Activated CD4-positive, alpha-beta T cell treated with anti-CD3 and anti-CD28 coated beads for 36 hours (primary cell): ENCODE results near the gene MAG. TPM values are rescaled to one million over a fixed set of nuclear protein-coding genes. Genes with fewer than 3 reads are reported as not detected.

Source experiments
- ATAC-seq: fragments of 200-7000 bp; cut with Tn5 transposase; one replicate; pipeline ENCODE4 v1.10.0; 2021; ENCODE audit warnings: mild to moderate bottlenecking, moderate library complexity
- CTCF ChIA-PET: fragments of 350-600 bp; sonication (Branson Sonifier 250); formaldehyde crosslinking; loops from one replicate; lab custom pipeline; 2021; ENCODE audit warnings: antibody characterized with exemption; lab: Charles Lee
- POLR2A ChIA-PET: fragments of 350-600 bp; sonication (Branson Sonifier 250); formaldehyde crosslinking; loops from one replicate; lab custom pipeline; 2021; ENCODE audit warnings: antibody characterized with exemption, inconsistent platforms; lab: Charles Lee
- DNase-seq: peaks from one replicate; pipeline ENCODE4 v3.0.0-alpha.2; 2020
- H3K27ac Mint-ChIP-seq: one replicate; pipeline ENCODE4 v1.8.0; 2021; ENCODE audit warnings: mixed read lengths
- H3K27me3 Mint-ChIP-seq: one replicate; pipeline ENCODE4 v1.8.0; 2021; ENCODE audit warnings: mixed read lengths
- H3K36me3 Mint-ChIP-seq: one replicate; pipeline ENCODE4 v1.8.0; 2021; ENCODE audit warnings: low read depth, mixed read lengths
- H3K4me1 Mint-ChIP-seq: one replicate; pipeline ENCODE4 v1.8.0; 2021; ENCODE audit warnings: mixed read lengths
- H3K4me3 Mint-ChIP-seq: one replicate; pipeline ENCODE4 v1.8.0; 2021; ENCODE audit warnings: mild to moderate bottlenecking, moderate library complexity, mixed read lengths
- H3K9me3 Mint-ChIP-seq: one replicate; pipeline ENCODE4 v1.8.0; 2021; ENCODE audit warnings: low read depth, mixed read lengths
- intact Hi-C, 2 experiments: fragments of 100-400 bp; cut with DNase I in 1 of 2; cut with micrococcal nuclease in 1 of 2; formaldehyde crosslinking; loops; one replicate each; pipeline versions ENCODE4 v1.14.2 to v1.15.1; 2022 to 2024; cut with DNase I, micrococcal nuclease
- total RNA-seq, 2 experiments: library from RNA; stranded (reverse); gene quantifications; one replicate each; pipeline ENCODE4 v1.2.3, GENCODE V29; 2021

The MAG gene
- total RNA-seq, 2 experiments from 2014 or later: 0.19 to 0.34 TPM

DNA sequence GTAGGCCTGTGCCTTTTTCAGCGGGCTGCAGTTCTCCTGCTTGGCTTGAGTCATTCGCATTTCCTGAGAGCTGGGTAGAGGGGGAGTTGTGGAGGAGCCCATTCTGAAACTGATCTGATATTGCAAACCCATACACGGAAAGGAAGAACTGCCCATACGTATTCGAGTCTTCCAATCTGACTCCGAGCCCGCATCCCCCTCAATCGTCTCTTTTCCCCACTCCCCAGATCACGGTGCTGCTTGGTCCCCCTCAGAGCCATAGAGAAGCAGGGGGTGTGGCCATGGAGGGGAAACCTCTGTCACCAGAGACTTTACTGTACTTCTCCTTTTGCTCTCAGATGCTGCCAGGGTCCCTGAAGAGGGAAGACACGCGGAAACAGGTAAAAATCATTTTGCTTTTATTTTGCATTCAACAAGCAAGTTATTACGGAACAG, 36.9 kb downstream of the MAG start, which contains the start of gene CD22:
Gene CD22 (plus strand): TSS at position 337 of the 435 bp plus-strand sequence. CDS start 2,854 bp downstream, outside the sequence.
- H3K4me1 Mint-ChIP-seq: peaks cover 19% of the 10 kb centered on the region
- POLR2A ChIA-PET: no interaction called here
- CTCF ChIA-PET: interaction anchor here (1.4 kb wide), 1 partner anchor 15 kb away, joined by 3 read pairs; no protein-coding TSS in a partner anchor
- H3K36me3 Mint-ChIP-seq: no peaks in the 10 kb centered on the region
- H3K4me3 Mint-ChIP-seq: no peak within 1 kb of the TSS
- no peak for DNase-seq
- H3K9me3 Mint-ChIP-seq: no peaks in the 10 kb centered on the region
- peak; percentile 36 for ATAC-seq
- peaks cover 3% of the 10 kb centered on the region for H3K27me3 Mint-ChIP-seq
- peak within 1 kb of the TSS; percentile 9 for H3K27ac Mint-ChIP-seq
- intact Hi-C loops: no loop called here

DNA sequence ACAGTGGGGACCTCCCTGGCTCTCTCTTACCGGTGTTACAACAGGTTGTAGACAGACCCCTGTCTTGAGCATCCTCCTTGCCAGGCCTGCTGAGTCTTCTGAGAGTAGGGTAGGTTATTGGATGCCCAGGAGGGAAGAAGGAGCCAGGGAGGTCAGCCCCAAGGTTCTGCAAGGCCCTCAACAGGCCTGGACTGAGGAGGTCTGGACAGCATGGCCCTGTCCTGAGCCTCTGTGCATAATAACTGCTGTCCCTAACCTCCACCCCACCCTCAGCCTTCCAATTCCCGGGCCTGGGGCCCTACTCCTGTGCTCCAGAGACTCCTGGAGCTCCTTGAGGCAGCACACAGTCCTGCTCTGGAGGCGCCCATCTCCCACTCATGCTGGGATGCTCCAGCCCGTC, 37.4 kb downstream of the MAG start:
- Mint-ChIP-seq H3K27me3 (peaks cover 3% of the 10 kb centered on the region), H3K27ac (no peak overlapping the region), H3K4me1 (peaks cover 23% of the 10 kb centered on the region), H3K36me3 (no peaks in the 10 kb centered on the region), H3K4me3 (no peak overlapping the region), H3K9me3 (no peaks in the 10 kb centered on the region)
- intact Hi-C loops: no loop called here
- ATAC-seq (no peak), DNase-seq (no peak)
- ChIA-PET POLR2A (no interaction called here), CTCF (interaction anchor here (1.4 kb wide), 1 partner anchor 16 kb away, joined by 3 read pairs; no protein-coding TSS in a partner anchor)

DNA sequence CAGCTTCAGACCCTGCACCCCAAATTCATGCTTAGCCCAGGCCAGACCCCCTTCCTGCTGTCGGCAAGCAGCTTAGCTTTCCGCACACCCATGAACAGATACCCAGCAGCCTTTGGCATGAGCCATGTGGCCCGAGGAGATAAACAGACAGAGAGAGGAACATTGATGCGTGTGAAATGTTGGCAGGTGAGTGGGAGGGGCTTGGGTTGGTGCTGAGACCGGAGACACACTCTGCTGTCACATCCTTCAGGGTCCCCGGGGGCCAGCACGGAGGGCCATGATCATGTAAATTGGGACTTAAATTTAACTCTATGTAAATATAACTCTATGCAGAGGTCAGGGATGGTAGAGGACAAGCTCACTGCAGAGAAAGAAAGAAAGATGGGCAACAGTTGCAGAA, 38.5 kb downstream of the MAG start:
- peaks cover 3% of the 10 kb centered on the region for H3K27me3 Mint-ChIP-seq
- ChIA-PET CTCF (no interaction called here), POLR2A (no interaction called here)
- H3K27ac Mint-ChIP-seq: no peak overlapping the region
- no peak overlapping the region for H3K4me3 Mint-ChIP-seq
- no peaks in the 10 kb centered on the region for H3K36me3 Mint-ChIP-seq
- no peaks in the 10 kb centered on the region for H3K9me3 Mint-ChIP-seq
- H3K4me1 Mint-ChIP-seq: peaks cover 26% of the 10 kb centered on the region
- ATAC-seq: no peak
- no peak for DNase-seq
- intact Hi-C loops: no loop called here

DNA sequence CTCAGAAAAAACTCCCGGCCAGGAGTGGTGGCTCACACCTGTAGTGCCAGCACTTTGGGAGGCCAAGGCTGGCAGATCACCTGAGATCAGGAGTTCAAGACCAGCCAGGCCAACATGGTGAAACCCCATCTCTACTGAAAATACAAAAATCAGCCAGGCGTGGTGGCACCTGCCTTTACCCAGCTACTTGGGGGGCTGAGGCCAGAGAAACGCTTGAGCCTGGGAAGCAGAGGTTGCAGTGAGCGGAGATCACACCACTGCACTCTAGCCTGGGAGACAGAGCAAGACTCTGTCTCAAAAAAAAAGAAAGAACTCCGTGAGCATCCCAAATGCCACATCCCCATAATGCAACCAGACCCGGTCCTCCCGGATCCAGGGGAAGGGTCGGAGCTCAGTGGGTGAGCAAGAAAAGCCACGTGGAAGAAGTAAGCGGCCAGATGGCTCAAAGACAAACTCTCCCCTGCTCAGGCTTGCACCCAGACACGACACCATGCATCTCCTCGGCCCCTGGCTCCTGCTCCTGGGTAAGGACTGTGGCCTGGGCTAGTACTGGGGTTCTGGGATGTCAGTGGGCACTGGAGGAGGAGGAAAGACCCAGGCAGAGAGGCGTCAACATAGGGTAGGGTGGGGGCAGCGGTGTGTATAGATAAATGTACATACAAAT, 39.7 kb downstream of the MAG start:
- H3K36me3 Mint-ChIP-seq: no peaks in the 10 kb centered on the region
- POLR2A ChIA-PET: no interaction called here
- H3K27ac Mint-ChIP-seq: peak overlapping the region; percentile 51
- peaks cover 26% of the 10 kb centered on the region for H3K4me1 Mint-ChIP-seq
- DNase-seq (no peak), ATAC-seq (no peak)
- peaks cover 3% of the 10 kb centered on the region for H3K27me3 Mint-ChIP-seq
- H3K9me3 Mint-ChIP-seq: no peaks in the 10 kb centered on the region
- H3K4me3 Mint-ChIP-seq: no peak overlapping the region
- intact Hi-C loops: no loop called here
- CTCF ChIA-PET: no interaction called here

DNA sequence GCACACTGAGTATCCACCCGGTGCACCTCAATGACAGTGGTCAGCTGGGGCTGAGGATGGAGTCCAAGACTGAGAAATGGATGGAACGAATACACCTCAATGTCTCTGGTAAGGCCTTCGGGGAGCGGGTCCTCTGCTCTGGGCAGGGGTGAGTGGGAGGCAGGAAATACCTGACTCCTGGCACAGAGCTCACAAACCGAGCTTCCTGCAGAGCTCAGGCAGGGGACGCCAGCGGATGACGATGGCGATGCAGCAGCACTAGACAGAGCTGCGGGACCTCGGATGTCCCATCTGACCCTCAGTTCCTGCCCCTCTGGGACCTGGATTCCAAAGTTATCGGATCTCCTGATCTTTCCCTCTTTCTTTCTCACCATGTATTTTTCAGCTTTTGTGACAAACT, 40.9 kb downstream of the MAG start:
- H3K27ac Mint-ChIP-seq: peak overlapping the region; percentile 51
- H3K27me3 Mint-ChIP-seq: peaks cover 3% of the 10 kb centered on the region
- ChIA-PET POLR2A (no interaction called here), CTCF (interaction anchor here (0.5 to 1.9 kb wide), 4 partner anchors 15 to 602 kb away, joined by 3 to 12 read pairs (median 4); partner anchors contain the start of gene FFAR1)
- peak; percentile 92 for ATAC-seq
- no peaks in the 10 kb centered on the region for H3K9me3 Mint-ChIP-seq
- no peaks in the 10 kb centered on the region for H3K36me3 Mint-ChIP-seq
- H3K4me1 Mint-ChIP-seq: peaks cover 28% of the 10 kb centered on the region
- DNase-seq: peak; percentile 75
- peak overlapping the region; percentile 12 for H3K4me3 Mint-ChIP-seq
- intact Hi-C loops: no loop called here

DNA sequence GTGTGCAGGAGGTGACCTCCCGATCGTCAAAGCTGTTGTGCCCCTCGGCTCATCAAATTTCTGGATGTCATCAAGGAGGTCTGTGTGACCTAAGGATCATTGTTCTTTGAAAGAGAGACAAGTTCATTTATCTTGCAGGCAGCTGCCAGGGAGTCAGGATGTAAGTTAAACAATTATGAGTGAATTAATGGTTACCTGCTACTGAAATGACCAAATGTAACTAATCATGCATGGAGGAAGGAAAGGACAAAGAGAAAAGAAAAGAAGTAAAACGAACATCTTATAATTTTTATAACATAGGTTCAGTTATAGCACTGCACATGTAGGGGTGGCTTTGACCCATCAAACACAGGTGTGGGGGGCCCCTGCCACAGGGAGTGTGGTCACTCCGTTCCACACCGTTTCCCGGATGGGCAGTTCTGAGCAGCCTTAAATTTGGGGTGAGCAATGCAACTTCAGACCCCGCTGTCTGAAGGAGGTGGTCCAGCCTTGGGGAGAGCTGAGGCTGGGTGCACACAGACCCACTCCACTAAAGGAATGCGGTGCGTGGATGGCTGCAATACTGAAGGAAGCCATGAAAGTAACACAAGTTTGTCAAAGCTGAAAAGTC, 42.3 kb downstream of the MAG start:
- intact Hi-C loops: no loop called here
- POLR2A ChIA-PET: no interaction called here
- Mint-ChIP-seq H3K4me1 (peaks cover 21% of the 10 kb centered on the region), H3K27ac (peak overlapping the region; percentile 56), H3K9me3 (no peaks in the 10 kb centered on the region), H3K4me3 (no peak overlapping the region), H3K27me3 (peaks cover 3% of the 10 kb centered on the region), H3K36me3 (no peaks in the 10 kb centered on the region)
- ATAC-seq: no peak
- no peak for DNase-seq
- CTCF ChIA-PET: interaction anchor here (1.1 to 1.9 kb wide), 4 partner anchors 13 to 161 kb away, joined by 3 to 12 read pairs (median 4); partner anchors contain the start of gene FFAR1

DNA sequence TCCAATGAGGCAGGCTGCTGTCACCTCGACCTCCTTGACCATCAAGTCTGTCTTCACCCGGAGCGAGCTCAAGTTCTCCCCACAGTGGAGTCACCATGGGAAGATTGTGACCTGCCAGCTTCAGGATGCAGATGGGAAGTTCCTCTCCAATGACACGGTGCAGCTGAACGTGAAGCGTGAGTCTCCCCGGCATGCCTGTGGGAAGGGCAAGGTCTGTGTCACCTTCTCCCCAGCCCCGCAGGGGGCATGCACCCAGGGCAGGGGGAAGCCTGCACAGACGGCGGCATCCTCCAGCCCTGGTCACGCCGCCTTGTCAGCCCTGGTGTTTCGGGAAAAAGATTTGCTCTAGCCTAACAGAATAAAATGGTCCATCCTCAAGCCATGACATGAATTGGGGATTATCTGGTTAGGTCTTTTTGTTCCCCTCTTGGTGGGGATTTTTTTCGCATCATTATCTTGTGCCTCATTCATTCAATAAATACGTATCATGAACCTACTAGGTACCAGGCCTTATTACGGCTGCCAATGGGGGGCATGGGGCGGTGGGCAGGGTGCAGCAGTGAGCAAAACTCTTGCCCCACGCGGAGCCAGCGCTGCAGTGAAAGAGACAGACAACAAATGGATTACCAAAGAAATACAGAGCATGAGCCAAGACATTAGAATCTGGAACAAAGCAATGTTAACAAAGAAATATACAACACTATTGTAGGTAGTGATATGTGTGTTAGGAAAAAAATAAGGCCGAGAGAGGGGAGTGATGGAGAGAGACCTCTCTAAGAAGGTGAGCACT, 44.4 kb downstream of the MAG start:
- ATAC-seq: no peak
- H3K27ac Mint-ChIP-seq: peak overlapping the region; percentile 34
- intact Hi-C loops: no loop called here
- POLR2A ChIA-PET: no interaction called here
- CTCF ChIA-PET: interaction anchor here (0.6 kb wide), 1 partner anchor 132 kb away, joined by 3 read pairs; no protein-coding TSS in a partner anchor
- no peaks in the 10 kb centered on the region for H3K27me3 Mint-ChIP-seq
- no peak overlapping the region for H3K4me3 Mint-ChIP-seq
- peaks cover 21% of the 10 kb centered on the region for H3K4me1 Mint-ChIP-seq
- H3K36me3 Mint-ChIP-seq: no peaks in the 10 kb centered on the region
- no peak for DNase-seq
- H3K9me3 Mint-ChIP-seq: no peaks in the 10 kb centered on the region

DNA sequence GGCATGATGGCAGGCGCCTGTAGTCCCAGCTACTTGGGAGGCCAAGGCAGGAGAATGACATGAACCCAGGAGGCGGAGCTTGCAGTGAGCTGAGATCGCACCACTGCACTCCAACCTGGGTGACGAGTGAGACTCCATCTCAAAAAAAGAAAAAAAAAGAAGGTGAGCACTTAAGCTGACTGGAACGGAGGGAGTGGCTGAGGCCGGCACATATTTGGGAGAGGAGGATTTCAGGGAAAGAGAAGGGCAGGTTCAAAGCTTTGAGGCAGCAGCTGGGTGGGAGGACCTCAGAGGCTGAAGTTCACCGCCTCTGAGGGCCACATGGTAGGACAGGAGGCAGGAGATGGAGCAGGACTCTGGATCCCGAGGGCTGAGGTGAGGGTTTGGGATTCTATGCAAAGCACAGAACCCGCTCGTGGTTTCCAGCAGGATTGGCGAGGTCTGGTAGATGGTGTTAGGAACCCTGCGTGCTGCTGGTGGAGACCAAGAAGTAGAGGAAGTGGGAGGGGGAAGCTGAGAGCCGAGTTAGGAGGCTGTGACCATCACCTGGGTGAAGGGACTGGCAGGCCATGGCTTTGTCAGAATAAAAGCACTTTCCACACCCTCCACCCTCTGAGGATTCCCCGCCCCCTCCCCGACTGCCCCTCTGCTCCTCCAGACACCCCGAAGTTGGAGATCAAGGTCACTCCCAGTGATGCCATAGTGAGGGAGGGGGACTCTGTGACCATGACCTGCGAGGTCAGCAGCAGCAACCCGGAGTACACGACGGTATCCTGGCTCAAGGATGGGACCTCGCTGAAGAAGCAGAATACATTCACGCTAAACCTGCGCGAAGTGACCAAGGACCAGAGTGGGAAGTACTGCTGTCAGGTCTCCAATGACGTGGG, 45.4 kb downstream of the MAG start:
- Mint-ChIP-seq H3K36me3 (no peaks in the 10 kb centered on the region), H3K27me3 (peaks cover under 1% of the 10 kb centered on the region), H3K4me3 (no peak overlapping the region), H3K4me1 (peaks cover 21% of the 10 kb centered on the region), H3K9me3 (no peaks in the 10 kb centered on the region), H3K27ac (no peak overlapping the region)
- ChIA-PET CTCF (no interaction called here), POLR2A (no interaction called here)
- intact Hi-C loops: no loop called here
- no peak for ATAC-seq
- no peak for DNase-seq

DNA sequence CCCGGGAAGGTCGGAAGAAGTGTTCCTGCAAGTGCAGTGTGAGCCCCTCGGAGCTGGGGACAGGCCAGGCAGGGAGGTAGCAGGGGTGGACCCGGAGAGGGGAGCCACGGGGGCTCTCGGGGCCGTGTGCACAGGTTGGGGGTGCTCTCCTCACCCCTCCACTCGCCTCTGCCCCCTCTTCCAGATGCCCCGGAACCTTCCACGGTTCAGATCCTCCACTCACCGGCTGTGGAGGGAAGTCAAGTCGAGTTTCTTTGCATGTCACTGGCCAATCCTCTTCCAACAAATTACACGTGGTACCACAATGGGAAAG, 46.0 kb downstream of the MAG start:
- intact Hi-C loops: no loop called here
- Mint-ChIP-seq H3K27me3 (peaks cover 2% of the 10 kb centered on the region), H3K4me1 (peaks cover 15% of the 10 kb centered on the region), H3K36me3 (no peaks in the 10 kb centered on the region), H3K27ac (no peak overlapping the region), H3K9me3 (no peaks in the 10 kb centered on the region), H3K4me3 (no peak overlapping the region)
- ChIA-PET POLR2A (no interaction called here), CTCF (no interaction called here)
- no peak for ATAC-seq
- no peak for DNase-seq

DNA sequence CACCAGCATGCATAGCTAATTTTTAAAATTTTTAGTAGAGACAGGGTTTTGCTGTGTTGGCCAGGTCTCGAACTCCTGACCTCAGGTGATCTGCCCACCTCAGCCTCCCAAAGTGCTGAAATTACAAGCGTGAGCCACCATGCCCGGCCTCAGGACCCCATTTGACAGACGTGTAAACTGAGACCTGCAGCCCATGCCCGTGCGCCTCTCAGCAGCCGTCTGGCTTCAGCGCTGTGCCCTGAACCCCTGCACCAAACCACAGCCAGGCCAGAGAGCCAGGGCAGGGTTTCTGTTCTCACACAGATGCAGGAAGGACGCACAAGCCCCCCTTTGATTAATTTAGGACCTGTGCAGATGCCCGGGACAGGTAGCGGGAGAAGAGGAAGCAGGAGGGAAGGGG, 48.5 kb downstream of the MAG start:
- peaks cover 2% of the 10 kb centered on the region for H3K4me1 Mint-ChIP-seq
- peaks cover 2% of the 10 kb centered on the region for H3K27me3 Mint-ChIP-seq
- intact Hi-C loops: no loop called here
- H3K27ac Mint-ChIP-seq: no peak overlapping the region
- ChIA-PET POLR2A (no interaction called here), CTCF (interaction anchor here (1.0 to 1.4 kb wide), 2 partner anchors 13 to 155 kb away, joined by 3 to 5 read pairs; no protein-coding TSS in a partner anchor)
- no peaks in the 10 kb centered on the region for H3K9me3 Mint-ChIP-seq
- DNase-seq (no peak), ATAC-seq (no peak)
- H3K36me3 Mint-ChIP-seq: no peaks in the 10 kb centered on the region
- no peak overlapping the region for H3K4me3 Mint-ChIP-seq

DNA sequence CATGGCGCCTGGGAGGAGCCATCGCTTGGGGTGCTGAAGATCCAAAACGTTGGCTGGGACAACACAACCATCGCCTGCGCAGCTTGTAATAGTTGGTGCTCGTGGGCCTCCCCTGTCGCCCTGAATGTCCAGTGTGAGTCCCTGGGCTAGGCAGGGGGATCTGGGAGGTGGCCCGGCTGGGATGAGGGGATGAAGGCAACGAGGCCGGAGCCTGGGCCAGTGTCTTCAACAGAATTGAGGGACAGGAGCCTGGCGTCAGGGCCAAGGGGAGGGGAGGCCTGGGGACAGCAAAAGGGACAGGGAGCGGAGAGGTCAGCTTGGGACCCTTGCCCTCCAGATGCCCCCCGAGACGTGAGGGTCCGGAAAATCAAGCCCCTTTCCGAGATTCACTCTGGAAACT, 49.0 kb downstream of the MAG start:
- peaks cover 8% of the 10 kb centered on the region for H3K4me1 Mint-ChIP-seq

More for the DNA sequence above, 49.0 kb downstream of the MAG start:
- Mint-ChIP-seq H3K9me3 (no peaks in the 10 kb centered on the region), H3K4me3 (no peak overlapping the region), H3K27ac (no peak overlapping the region), H3K27me3 (peaks cover 3% of the 10 kb centered on the region), H3K36me3 (no peaks in the 10 kb centered on the region)
- DNase-seq (no peak), ATAC-seq (no peak)
- ChIA-PET CTCF (interaction anchor here (1.4 kb wide), 1 partner anchor 154 kb away, joined by 5 read pairs; no protein-coding TSS in a partner anchor), POLR2A (no interaction called here)
- intact Hi-C loops: no loop called here
